Smooth muscle cell (in vitro differentiated cells): Measurements from ENCODE around the gene CYP4F3. TPM values are rescaled to one million over a fixed set of nuclear protein-coding genes. Genes with fewer than 3 reads are reported as not detected.
"Not testable (repeated sequence)": the region's sequence is repeated elsewhere in the genome, so short reads cannot be mapped to it uniquely, and the experiment has no call there.

Source experiments
- DNase-seq: peaks from one replicate; lab custom pipeline; 2025; ENCODE audit not compliant: unreplicated experiment; lab: John Stamatoyannopoulos, UW
- H2AFZ ChIP-seq: fragments of 200-600 bp; sonication (generic); 2 replicates; pipeline ENCODE4 v1.6.0; 2016; ENCODE audit warnings: antibody characterized with exemption, low read depth, mild to moderate bottlenecking
- H3F3A ChIP-seq: fragments of 200-600 bp; sonication (generic); 2 replicates; pipeline ENCODE4 v1.6.0; 2017; ENCODE audit warnings: antibody characterized with exemption, low read depth
- H3K27ac ChIP-seq: fragments of 200-600 bp; sonication (generic); 2 replicates; pipeline ENCODE4 v1.5.1; 2016; ENCODE audit warnings: low read depth, mild to moderate bottlenecking
- H3K27me3 ChIP-seq: fragments of 200-600 bp; sonication (generic); 2 replicates; pipeline ENCODE4 v1.6.1; 2016; ENCODE audit warnings: low read depth, mild to moderate bottlenecking
- H3K36me3 ChIP-seq: fragments of 200-600 bp; sonication (generic); 2 replicates; pipeline ENCODE4 v1.5.1; 2016; ENCODE audit warnings: low read depth
- H3K4me1 ChIP-seq: fragments of 200-600 bp; sonication (generic); 2 replicates; pipeline ENCODE4 v1.5.1; 2016; ENCODE audit warnings: low read depth
- H3K4me2 ChIP-seq: fragments of 200-600 bp; sonication (generic); 2 replicates; pipeline ENCODE4 v1.6.0; 2016; ENCODE audit warnings: mild to moderate bottlenecking
- H3K4me3 ChIP-seq: fragments of 200-600 bp; sonication (generic); 2 replicates; pipeline ENCODE4 v1.5.1; 2016; ENCODE audit warnings: mild to moderate bottlenecking
- H3K79me2 ChIP-seq: fragments of 200-600 bp; sonication (generic); 2 replicates; pipeline ENCODE4 v1.6.0; 2016; ENCODE audit warnings: low read depth, mild to moderate bottlenecking
- H3K9ac ChIP-seq: fragments of 200-600 bp; sonication (generic); 2 replicates; pipeline ENCODE4 v1.6.0; 2016; ENCODE audit warnings: low read depth
- H3K9me3 ChIP-seq: fragments of 200-600 bp; sonication (generic); replicated peaks from 2 replicates; pipeline ENCODE4 v1.5.1; 2016; ENCODE audit warnings: low read depth
- H4K20me1 ChIP-seq: fragments of 200-600 bp; sonication (generic); 2 replicates; pipeline ENCODE4 v1.6.0; 2016; ENCODE audit warnings: low read depth
- WGBS: methylation state at CpG from one replicate; pipeline ENCODE4 v1.1.7; 2016; ENCODE audit warnings: low lambda C conversion rate; 5-methylcytosine and 5-hydroxymethylcytosine counted together
- polyA plus RNA-seq: library from polyadenylated mRNA; unstranded; fragments of >200 nt; fragmentation: Nextera tagmentation; extraction: Ambion mirVana; gene quantifications from 2 replicates; pipeline ENCODE4 v1.2.1, GENCODE V29; 2016
- total RNA-seq: library from RNA; depleted of rRNA; stranded (reverse); fragments of >200 nt; gene quantifications from 2 replicates; pipeline ENCODE4 v1.2.3, GENCODE V29; 2014
- TF ChIP-seq, protein P1 (sequence below): fragments of 200-600 bp; sonication (generic); IDR thresholded peaks from 2 replicates; pipeline ENCODE4 v1.5.1; 2017; ENCODE audit warnings: borderline replicate concordance, mild to moderate bottlenecking, antibody characterized with exemption; ENCODE audit not compliant: insufficient read depth, poor library complexity, severe bottlenecking

The CYP4F3 gene
- total and polyA plus RNA-seq, 2 experiments from 2014 or later, result not detected

DNA sequence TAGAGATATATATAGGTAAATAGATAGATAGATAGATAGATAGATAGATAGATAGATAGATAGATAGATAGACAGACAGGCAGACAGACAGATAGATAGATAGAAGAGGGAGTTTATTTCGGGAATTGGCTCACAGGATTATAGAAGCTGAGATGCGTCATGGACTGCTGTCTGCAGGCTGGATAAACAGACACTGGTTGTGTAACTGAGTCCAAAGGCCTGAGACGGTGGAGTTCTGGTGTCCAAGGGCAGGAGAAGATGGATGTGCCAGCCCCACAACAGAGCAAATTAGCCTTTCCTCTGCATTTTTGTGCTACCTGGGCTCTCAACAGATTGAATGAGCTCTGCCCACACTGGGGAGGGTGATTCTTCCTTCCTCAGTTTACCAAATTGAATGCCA, 2.7 kb downstream of the CYP4F3 start:
- Histone ChIP-seq H4K20me1 (no peaks in the 10 kb centered on the region), H3K4me1 (no peaks in the 10 kb centered on the region), H3K9me3 (no peaks in the 10 kb centered on the region), H3K4me3 (no peak overlapping the region), H3K4me2 (no peak overlapping the region), H3K79me2 (no peaks in the 10 kb centered on the region), H3K27me3 (no peaks in the 10 kb centered on the region), H3F3A (no peaks in the 10 kb centered on the region), H3K9ac (no peak overlapping the region), H2AFZ (no peak overlapping the region), H3K27ac (no peak overlapping the region), H3K36me3 (no peaks in the 10 kb centered on the region)
- WGBS, result 66% methylated on average over 3 of the region's 3 CpGs
- TF ChIP-seq, protein P1, sequence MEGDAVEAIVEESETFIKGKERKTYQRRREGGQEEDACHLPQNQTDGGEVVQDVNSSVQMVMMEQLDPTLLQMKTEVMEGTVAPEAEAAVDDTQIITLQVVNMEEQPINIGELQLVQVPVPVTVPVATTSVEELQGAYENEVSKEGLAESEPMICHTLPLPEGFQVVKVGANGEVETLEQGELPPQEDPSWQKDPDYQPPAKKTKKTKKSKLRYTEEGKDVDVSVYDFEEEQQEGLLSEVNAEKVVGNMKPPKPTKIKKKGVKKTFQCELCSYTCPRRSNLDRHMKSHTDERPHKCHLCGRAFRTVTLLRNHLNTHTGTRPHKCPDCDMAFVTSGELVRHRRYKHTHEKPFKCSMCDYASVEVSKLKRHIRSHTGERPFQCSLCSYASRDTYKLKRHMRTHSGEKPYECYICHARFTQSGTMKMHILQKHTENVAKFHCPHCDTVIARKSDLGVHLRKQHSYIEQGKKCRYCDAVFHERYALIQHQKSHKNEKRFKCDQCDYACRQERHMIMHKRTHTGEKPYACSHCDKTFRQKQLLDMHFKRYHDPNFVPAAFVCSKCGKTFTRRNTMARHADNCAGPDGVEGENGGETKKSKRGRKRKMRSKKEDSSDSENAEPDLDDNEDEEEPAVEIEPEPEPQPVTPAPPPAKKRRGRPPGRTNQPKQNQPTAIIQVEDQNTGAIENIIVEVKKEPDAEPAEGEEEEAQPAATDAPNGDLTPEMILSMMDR, result no peak
- no peak for DNase-seq

GRCh38 chr19:15644066-15644741, 3.5 kb downstream of the CYP4F3 start:
- no peaks in the 10 kb centered on the region for H3K36me3 ChIP-seq
- no peaks in the 10 kb centered on the region for H3K27me3 ChIP-seq
- H3K27ac ChIP-seq, result no peak overlapping the region
- H3K9ac ChIP-seq, result no peak overlapping the region
- no peak for DNase-seq
- no peaks in the 10 kb centered on the region for H3K79me2 ChIP-seq
- 66% methylated on average over 3 of the region's 3 CpGs for WGBS
- H2AFZ ChIP-seq, result no peak overlapping the region
- H3K9me3 ChIP-seq, result no peaks in the 10 kb centered on the region
- H3F3A ChIP-seq, result no peaks in the 10 kb centered on the region
- TF ChIP-seq, protein P1, result no peak
- H3K4me3 ChIP-seq, result no peak overlapping the region
- no peaks in the 10 kb centered on the region for H3K4me1 ChIP-seq
- H4K20me1 ChIP-seq, result no peaks in the 10 kb centered on the region
- H3K4me2 ChIP-seq, result no peak overlapping the region

DNA sequence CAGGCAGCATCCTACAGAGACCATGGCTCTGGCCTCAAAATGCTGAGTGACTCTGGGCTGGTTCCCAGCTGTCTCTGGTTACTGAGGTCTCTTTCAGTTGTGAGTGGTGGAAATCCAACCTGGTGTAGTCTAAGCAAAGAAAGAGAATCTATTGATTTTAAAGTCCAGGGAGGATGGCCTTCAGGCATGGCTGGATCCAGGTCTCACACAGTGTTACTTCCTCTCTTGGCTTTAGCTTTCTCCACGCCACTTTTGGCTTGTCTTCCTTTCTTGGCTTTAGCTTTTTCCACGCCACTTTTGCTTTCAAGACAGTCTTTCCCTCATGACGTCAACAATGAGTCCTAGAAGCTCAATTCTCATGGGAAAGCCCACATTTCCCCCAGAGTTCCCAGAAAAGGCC, 4.1 kb downstream of the CYP4F3 start:
- Histone ChIP-seq H3K4me1 (no peaks in the 10 kb centered on the region), H2AFZ (no peak overlapping the region), H3K9ac (no peak overlapping the region), H3K27ac (no peak overlapping the region), H3K27me3 (no peaks in the 10 kb centered on the region), H3K79me2 (no peaks in the 10 kb centered on the region), H3F3A (no peaks in the 10 kb centered on the region), H3K36me3 (no peaks in the 10 kb centered on the region), H3K4me3 (no peak overlapping the region), H4K20me1 (no peaks in the 10 kb centered on the region), H3K9me3 (no peaks in the 10 kb centered on the region), H3K4me2 (no peak overlapping the region)
- DNase-seq, result no peak
- TF ChIP-seq, protein P1, result no peak
- 49% methylated on average over 3 of the region's 3 CpGs for WGBS

DNA sequence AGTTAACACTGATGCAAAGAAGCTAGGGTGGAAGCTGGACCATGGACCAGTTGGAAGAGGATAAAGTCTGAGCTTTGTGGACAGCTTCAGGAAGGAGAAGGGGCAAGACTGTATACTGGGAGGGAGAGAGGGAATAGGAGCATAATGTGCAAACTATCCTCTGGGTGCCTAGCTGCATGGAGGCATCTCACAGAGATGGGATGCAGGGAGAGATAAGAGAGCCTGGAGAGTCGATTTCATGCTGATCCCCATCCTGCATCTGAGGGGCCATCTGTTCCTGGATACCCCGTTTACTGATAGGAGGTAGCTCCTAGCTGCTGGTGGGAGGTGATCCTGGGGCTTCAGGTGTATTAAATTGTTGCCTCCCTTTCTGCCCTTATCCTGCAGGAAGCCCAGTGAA, 8.8 kb downstream of the CYP4F3 start:
- no peak for DNase-seq
- TF ChIP-seq, protein P1, result no peak
- peaks cover 2% of the 10 kb centered on the region for H3K9me3 ChIP-seq
- H4K20me1 ChIP-seq, result no peaks in the 10 kb centered on the region
- no peaks in the 10 kb centered on the region for H3K79me2 ChIP-seq
- no peak overlapping the region for H3K4me3 ChIP-seq
- no peak overlapping the region for H3K4me2 ChIP-seq
- H3K27me3 ChIP-seq, result no peaks in the 10 kb centered on the region
- no peaks in the 10 kb centered on the region for H3F3A ChIP-seq
- no peaks in the 10 kb centered on the region for H3K4me1 ChIP-seq
- no peak overlapping the region for H3K9ac ChIP-seq
- no peaks in the 10 kb centered on the region for H3K36me3 ChIP-seq
- H3K27ac ChIP-seq, result no peak overlapping the region
- 46% methylated on average over 2 of the region's 2 CpGs for WGBS
- no peak overlapping the region for H2AFZ ChIP-seq

DNA sequence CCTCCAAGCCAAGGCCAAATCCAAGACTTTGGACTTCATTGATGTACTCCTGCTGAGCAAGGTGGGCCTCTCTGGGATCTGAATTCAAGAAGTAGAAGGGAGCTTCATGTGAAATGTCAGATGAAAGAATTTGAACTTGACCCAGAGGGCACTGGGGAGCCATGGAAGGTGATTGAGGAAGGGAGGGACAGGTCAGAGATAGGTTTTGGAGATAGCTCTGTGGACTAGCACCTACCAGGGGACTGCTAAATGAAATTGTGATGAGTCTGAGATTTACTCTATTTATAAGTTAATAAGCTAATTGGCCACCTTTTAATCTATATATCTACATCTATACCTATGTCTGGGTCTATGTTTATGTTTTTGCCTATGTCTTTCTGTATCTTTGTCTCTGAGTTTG, 9.4 kb downstream of the CYP4F3 start:
- DNase-seq, H3K79me2 ChIP-seq, H3K36me3 ChIP-seq: not testable (repeated sequence)

More for the DNA sequence above, 9.4 kb downstream of the CYP4F3 start:
- H3K4me2 ChIP-seq, H4K20me1 ChIP-seq, H3F3A ChIP-seq, H3K27ac ChIP-seq, H3K9ac ChIP-seq, H3K27me3 ChIP-seq, H2AFZ ChIP-seq, H3K4me3 ChIP-seq, H3K4me1 ChIP-seq, H3K9me3 ChIP-seq: not testable (repeated sequence)
